ENCODE data around the gene ZNF493.

The ZNF493 gene

DNA sequence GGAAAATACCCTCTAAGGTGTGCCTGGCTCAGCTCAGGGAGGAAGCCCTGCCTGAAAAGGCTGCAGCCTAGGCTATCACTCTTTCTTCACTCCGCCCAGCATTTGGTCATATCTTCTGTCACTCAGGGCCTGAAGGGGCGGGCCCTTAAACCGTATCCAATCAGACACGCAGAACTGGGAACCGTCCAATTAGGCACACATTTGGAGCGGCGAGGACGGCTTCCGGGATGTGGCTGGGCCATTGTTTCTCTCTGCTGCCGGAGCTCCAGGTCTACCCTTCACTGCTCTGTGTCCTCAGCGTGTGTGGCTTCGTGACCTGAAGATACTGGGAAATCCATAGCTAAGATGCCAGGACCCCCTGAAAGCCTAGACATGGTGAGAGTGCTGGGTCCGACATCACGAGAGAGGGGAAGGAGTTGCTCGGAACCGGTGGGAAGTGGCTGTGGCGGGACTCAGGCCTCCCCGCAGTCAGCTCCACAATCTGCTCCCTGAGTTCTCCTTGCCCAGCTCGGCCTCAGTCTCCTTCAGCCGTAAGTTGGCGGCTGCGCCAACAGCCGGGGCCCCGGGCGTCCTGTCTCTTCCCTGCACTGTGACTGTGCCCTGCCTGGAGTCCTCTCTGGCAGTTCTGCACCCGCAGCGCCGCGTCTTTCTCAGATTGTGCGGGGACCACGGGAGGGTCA is at the start of gene ZNF493:
Gene ZNF493, plus strand, starts transcription at position 241 of the 680 bp plus-strand sequence. Its CDS starts 105 bp downstream, at position 346.
- peak; percentile 94 for DNase-seq

DNA sequence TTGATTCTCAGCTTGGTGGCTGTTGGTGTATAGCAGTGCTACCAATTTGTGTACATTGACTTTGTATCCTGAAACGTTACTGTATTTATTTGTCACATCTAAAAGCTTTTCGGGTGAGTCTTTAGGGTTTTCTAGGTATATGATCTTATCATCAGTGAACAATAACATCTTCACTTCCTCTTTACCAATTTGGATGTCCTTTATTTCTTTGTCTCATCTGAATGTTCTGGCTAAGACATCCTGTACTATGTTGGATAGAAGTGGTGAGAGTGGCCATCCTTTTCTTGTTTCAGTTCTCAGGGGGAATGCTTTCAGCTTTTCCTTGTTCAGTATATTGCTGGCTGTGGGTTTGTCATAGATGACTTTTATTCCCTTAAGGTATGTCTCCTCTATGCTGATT is 44.1 kb upstream of the ZNF493 start:
- no peak for DNase-seq

DNA sequence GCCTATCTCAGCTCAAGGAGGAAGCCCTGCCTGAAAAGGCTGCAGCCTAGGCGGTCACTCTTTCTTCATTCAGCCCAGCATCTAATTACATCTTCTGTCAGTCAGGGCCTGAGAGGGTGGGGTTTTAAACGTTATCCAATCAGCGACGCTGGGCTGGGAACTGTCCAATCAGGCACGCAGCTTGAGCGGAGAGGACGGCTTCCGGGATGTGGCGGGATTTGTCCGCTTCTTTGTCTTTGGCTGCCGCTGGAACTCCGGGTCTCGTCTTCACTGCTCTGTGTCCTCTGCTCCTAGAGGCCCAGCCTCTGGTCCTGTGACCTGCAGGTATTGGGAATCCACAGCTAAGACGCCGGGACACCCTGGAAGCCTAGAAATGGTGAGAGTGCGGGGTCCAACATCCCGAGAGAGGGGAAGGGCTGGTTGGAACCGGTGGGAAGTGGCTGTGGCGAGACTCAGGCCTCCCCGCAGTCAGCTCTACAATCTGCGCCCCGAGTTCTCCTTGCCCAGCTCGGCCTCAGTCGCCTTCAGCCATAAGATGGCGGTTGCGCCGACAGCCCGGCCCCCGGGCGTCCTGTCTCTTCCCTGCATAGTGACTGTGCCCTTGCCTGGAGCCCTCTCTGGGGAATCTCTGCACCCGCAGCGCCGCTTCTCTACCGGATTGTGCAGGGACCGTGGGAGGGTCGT is 38.0 kb upstream of the ZNF493 start, which contains the start of gene ZNF738:
Gene ZNF738, plus strand, starts transcription at position 233 of the 684 bp plus-strand sequence. Its CDS starts 141 bp downstream, at position 374.
- DNase-seq: peak; percentile 90

DNA sequence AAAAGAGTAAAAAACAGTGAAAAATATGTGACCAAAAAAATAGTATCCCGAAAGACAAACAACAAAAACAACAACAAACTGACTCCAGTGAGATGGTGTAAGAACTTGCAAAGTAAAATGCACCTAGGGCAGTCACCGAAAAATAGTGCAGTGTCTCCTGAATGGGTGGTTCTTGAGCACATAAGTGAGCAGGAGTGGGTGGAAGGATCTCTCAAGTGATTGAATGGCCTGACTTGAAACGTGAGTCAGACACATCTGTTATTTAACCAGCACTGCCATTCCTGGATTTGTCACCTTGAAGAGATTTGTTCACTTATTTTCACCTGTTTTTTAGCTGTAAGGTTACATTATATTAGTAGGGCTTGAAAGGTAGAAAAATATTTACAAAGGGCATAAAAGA is 34.6 kb upstream of the ZNF493 start:
- no peak for DNase-seq

DNA sequence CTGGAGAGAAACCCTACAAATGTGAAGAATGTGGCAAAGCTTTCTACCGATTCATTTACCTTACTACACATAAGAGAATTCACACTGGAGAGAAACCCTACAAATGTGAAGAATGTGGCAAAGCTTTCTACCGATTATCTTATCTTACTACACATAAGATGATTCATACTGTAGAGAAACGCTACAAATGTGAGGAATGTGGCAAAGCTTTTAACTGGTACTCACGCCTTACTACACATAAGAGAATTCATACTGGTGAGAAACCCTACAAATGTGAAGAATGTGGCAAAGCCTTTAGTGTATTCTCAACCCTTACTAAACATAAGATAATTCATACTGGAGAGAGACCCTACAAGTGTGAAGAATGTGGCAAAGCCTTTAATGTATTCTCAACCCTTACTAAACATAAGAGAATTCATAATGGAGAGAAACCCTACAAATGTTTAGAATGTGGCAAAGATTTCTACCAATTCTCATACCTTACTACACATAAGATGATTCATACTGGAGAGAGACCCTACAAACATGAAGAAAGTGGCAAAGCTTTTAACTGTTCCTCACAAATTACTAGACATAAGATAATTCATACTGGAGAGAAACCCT is 12.9 kb upstream of the ZNF493 start:
- DNase-seq: no peak

DNA sequence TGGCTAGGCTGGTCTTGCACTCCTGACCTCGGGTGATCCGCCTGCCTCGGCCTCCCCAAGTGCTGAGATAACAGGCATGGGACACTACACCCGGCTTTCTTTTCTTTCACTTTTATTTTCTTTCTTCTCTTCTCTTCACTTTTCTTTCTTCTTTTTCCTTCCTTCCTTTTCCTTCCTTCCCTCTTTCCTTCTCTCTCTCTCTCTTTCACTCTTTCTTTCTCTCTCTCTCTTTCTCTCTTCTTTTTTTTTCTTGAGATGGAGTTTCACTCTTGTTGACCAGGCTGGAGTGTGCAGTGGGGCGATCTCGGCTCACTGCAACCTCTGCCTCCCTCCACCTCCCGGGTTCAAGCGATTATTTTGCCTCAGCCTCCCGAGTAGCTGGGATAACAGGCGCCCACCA is 812 bp upstream of the ZNF493 start:
- no peak for DNase-seq

DNA sequence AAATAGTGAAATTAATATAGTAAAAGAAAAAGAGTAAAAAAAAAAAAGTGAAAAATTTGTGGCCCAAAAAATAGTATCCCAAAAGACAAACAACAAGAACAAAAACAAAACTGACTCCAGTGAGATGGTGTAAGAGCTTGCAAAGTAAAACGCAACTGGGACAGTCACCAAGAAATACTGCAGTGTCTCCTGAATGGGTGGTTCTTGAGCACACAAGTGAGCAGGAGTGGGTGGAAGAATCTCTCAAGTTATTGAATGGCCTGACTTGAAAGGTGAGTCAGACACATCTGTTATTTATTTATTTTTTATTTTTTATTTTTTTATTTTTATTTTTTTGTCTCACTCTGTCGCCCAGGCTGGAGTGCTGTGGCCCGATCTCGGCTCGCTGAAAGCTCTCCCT is 1.9 kb downstream of the ZNF493 start:
- DNase-seq: no peak

DNA sequence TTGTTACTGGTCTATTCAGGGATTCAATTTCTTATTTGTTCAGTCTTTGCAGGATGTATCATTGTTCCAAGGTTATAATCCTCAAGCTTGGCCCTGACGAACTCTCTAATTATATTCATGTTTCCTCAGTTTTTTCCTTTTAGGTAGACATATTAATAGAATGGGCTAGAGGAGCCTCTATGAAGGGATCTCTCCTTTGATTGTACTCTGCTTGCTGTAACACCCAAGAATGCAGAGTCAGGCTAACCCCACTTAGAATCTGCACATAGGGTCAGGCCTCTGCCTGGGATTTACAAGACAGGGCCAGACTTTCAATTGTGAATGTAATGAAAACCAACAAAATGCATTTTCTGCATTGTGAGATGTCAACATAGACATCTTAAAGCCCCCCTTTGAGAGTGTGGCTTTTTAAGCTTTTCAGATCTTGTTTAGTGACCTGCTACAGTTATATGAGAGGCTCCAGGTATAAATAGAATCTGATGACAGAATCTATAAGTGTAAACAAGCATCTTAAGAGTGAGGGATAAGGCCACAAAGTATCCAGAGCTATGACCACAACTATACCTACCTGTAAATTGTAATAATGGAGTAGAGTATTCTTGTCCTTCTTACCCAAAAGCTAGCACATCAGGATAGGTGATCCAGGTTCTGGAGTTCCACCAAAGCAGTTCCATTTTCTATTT is 5.5 kb downstream of the ZNF493 start:
- no peak for DNase-seq

DNA sequence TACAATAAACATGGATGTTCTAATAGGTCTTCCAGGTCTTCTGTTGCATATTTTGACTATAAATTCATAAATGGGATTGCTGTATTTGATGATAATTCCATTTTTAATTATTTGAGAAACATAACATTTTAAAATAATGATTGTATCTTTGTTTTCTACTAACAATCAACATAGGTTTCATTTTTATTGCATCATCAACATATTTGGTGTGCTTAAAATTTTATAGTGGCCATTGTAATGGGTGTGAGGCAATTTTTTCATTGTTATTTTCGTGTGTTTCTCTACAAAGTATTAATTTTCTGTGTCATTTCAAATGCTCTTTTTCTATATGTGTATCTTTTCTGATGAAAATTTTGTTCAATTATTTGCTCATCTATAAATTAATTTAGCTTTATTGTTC is 13.2 kb downstream of the ZNF493 start:
- no peak for DNase-seq

DNA sequence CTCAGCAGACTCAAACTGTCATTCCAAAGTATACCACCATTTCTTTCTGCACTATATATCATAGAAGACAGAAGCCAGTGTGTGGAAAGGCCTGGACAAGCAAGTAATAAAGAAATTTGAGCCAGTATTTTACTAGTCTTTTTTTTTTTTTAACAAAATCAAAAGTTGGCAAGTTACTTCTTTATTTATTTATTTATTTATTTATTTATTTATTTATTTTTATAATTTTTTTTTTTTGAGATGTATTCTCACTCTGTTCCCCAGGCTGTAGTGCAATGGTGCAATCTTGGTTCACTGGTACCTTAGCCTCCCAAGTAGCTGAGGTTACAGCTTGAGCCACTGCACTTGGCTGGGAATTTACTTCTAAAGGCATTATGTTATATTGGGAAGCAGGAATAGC is 25.3 kb downstream of the ZNF493 start:
- DNase-seq: no peak

DNA sequence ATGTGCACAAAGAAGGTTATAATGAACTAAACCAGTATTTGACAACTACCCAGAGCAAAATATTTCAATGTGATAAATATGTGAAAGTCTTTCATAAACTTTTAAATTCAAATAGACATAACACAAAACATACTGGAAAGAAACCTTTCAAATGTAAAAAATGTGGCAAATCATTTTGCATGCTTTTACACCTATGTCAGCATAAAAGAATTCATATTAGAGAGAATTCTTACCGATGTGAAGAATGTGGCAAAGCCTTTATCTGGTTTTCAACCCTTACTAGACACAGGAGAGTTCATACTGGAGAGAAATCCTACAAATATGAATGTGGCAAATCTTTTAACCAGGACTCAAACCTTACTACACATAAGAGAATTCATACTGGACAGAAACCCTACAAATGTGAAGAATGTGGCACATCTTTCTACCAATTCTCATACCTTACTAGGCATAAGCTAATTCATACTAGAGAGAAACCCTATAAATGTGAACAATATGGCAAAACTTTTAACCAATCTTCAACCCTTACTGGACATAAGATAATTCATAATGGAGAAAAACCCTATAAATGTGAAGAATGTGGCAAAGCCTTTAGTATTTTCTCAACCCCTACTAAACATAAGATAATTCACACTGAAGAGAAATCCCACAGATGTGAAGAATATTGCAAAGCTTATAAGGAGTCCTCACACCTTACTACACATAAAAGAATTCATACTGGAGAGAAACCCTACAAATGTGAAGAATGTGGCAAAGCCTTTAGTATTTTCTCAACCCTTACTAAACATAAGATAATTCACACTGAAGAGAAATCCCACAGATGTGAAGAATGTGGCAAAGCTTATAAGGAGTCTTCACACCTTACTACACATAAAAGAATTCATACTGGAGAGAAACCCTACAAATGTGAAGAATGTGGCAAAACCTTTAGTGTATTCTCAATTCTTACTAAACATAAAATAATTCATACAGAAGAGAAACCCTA is 26.4 kb downstream of the ZNF493 start:
- DNase-seq: no peak

DNA sequence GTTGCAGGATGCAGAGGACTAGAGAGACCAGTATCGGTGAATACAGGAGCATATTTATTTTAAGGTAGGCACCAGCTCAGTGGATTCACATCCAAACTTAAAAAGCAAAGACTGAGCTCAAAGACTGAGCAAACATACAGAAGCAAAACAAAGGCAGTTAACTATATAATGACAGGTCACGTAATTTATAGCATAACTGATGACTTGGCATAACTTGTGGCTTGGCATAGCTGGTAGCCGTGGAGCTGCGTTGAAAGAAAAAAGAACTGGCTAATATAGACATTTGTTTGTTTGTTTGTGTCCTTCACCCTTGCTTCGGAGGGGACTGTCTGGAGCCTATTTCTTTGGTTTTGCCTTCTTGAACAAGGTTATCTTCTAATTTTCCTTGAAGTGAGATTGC is 33.7 kb downstream of the ZNF493 start:
- DNase-seq: no peak

DNA sequence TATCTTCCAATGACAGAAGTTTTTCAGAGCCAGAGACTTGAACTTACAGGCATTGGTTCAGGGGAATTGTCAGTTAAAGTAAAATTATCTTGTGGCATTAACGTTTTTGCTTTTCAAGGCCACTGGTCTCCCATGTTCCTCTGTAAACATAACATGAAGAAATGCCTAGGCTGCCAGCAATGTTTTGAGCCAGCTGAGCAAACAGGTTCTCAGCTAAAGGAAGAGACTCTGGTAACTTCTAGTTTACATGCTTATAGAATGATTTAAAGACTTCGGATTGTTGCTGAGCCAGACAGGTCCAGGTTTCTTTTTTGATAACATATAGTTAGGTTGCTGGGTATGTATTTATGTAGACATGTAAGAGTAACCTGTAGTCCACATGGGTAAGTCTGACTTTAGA is 35.7 kb downstream of the ZNF493 start:
- DNase-seq: no peak

DNA sequence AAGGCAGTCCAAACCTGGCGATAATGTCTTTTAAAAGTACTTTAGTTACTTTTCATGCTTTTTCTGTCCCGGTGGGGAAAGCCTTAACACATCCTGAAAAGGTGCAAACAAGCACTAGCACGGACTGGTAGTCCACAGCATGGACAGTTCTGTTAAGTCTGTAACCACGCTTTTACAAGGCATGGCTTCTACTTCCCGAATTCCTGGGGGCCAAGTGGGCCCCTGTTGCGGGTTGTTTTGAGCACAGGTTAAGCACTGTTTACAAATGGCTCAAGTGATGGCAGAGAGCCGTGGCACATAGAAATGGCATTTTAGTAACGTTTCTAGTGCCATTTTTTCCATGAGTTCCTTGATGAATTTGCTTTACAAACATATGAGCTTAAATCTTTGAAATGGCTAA is 37.6 kb downstream of the ZNF493 start:
- no peak for DNase-seq

DNA sequence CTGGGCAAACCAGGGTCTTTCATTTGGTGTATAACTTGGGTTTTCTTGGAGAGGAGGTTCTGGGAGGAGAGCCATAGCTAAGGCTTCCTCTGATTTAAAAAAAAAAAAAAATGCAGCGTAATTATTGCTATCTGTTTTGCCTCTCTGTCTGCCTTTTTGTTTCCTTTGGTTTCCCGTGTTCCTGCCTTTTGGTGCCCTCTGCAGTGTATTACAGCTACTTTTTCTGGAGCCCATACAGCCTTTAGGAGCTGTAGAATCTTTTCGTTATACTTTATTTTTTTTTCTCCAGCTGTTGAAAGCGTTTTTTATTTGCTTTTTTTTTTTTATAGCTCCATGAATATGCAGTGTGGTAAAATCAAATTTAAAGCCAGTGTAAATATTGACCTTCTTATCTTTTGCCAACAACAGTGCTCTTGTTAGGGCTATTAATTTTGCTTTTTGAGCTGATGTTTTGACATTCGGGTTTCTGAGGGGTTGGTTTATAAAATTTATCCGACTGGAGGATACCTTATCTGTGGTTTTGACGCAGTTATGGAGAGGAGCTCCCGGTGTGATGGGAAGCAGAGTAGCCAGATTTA is 38.1 kb downstream of the ZNF493 start:
- no peak for DNase-seq

DNA sequence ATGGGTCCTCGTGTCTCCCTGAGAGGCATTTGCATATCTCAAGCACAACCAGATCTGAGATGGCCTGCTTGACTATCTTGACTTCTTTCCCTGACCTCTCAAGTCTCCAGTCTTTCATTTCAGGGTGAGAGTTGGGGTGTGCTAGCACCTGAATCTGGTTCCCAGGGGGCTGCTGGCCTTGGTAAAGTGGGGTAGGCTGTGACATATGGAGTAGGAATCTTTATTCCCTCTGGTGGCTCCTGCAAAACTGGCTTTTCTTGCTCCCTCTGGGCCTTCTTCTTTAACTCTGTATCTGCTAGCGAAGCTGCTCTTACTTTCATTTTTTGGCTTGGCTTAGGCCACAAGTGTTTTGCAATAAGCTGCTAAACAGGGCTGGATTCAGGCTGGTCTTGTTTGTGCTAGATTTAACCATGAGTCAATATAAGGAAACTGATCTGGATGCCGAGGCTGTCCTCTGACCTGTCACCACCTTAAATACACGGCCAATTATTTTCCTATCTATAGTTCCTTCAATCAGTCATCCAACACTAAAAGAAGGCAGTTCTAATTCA is 42.3 kb downstream of the ZNF493 start:
- DNase-seq: no peak

DNA sequence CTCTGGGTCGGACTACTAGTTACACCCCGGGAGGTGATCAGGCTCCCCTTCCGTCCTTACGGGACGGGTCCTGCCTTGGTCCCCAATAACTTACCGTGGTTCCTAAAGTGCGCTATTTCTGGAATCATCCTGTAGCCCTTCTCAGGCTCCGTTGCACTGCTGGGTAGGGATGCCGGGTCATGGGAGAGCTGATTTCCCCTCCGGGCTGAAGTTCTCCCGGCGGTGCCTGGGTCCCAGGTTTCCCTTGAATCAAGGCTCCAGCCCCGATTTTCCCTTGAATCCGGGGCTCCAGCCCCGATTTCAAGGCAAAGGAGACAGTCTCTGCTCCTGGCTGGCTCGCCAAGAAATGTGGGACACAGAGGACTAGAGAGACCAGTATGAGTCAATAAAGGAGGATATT is 43.4 kb downstream of the ZNF493 start:
- DNase-seq: no peak

DNA sequence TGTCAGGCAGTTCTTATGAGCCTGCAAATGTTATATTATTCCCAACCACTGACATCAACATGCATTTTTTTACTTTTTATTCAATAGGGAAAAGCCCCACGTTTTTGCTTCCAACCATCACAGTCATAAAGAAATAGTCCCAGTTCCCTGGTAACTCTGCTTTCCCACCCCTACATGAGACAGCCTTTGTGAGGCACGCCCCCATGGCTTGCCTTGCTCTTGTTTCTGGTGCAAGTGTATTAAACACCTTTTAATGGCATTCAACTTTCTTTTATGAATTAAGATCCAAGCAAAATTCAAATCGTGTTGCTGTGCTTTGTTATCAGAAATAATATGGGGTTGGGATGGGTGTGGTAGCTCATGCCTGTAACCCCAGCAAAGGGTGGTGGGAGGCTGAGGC is 54.3 kb downstream of the ZNF493 start:
- no peak for DNase-seq

DNA sequence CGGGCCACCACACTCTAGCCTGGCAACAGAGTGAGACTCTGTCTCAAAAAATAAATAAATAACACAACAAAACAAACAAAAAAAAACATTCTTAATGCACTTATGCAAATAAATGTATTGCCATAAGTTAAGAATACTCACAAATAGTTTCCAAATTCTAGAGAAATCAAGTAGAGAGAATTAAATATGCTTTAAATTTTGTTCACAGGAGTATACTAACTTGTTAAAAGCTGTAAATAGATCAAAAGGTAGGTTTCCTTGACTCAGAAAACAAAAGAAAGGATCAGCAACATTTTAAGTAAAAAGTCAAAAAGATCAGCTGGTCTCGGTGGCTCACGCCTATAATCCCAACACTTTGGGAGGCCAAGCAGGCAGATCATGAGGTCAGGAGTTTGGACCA is 58.0 kb downstream of the ZNF493 start:
- DNase-seq: no peak

DNA sequence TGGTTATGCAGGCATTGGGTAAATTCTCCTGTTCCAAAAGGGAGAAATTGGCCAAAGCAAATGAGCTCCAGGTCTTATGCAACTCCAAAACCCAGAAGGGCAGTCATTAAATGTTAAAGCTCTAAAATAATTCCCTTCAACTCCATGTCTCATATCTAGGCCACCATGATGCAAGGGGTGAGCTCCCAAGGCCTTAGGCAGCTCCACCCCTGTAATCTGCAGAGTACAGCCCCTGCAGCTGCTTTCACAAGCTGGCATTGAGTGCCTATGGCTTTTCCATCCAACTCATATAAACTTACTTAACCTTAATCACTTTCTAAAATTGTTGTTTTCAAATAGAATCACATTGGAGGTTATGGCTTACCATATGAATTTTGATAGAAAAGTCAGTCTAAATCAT is 63.8 kb downstream of the ZNF493 start:
- no peak for DNase-seq

DNA sequence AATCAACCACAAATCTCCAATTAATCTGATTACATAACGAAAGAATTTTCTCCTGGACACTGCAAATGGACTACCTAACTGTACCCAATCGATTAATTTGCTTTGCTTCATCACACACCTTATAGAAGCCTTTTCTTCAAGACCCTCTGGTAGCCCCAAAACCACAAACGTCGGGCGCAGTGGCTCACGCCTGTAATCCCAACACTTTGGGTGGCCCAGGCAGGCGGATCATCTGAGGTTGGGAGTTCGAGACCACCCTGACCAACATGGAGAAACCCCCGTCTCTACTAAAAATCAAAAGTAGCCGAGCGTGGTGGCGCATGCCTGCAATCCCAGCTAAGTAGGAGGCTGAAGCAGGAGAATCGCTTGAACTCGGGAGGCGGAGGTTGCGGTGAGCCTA is 65.6 kb downstream of the ZNF493 start:
- DNase-seq: no peak
